ENCODE measurements around the gene IKZF3. TPM values are rescaled to one million over a fixed set of nuclear protein-coding genes. Genes with fewer than 3 reads are reported as not detected.

Gene IKZF3
- total and polyA plus RNA-seq, 10 of the 15 experiments (the other 5 are each of a cell fraction or from before 2014, with no cell fraction given): 5.5 to 98.2 (median 47.6) TPM

GRCh38 chr17:39727556-39727955, 136.6 kb downstream of the IKZF3 start (continued):
- TF ChIP-seq SKIL (IDR thresholded peaks at IDR 0.05; ENCODE audit: low read depth, poor library complexity, severe bottlenecking): no peak
- TF ChIP-seq TCF12 (IDR thresholded peaks at IDR 0.05; ENCODE audit: low read depth, low read length): no peak
- TF ChIP-seq USF2 (IDR thresholded peaks at IDR 0.05; ENCODE audit: borderline replicate concordance, low read depth, low read length): no peak
- no peak for TF ChIP-seq RFX5 (IDR thresholded peaks at IDR 0.05; ENCODE audit: low read depth, low read length)
- no peak for TF ChIP-seq PRDM15 (CRISPR knock-in tag; IDR thresholded peaks at IDR 0.05)
- TF ChIP-seq SRF (IDR thresholded peaks at IDR 0.05; ENCODE audit: low read depth in 2 of 2, low read length in 2 of 2): no peak
